Activated CD8-positive, alpha-beta T cell treated with anti-CD3 and anti-CD28 coated beads for 36 hours (primary cell): ENCODE measurements around the gene C17orf113. TPM values are rescaled to one million over a fixed set of nuclear protein-coding genes. Genes with fewer than 3 reads are reported as not detected.

Experiments
- ATAC-seq: fragments of 200-7000 bp; cut with Tn5 transposase; one replicate; pipeline ENCODE4 v1.10.0; 2021; ENCODE audit warnings: mild to moderate bottlenecking, moderate library complexity
- CTCF ChIA-PET: fragments of 350-600 bp; sonication (Branson Sonifier 250); formaldehyde crosslinking; loops from one replicate; lab custom pipeline; 2021; ENCODE audit warnings: antibody characterized with exemption; lab: Charles Lee
- POLR2A ChIA-PET: fragments of 350-600 bp; sonication (Branson Sonifier 250); formaldehyde crosslinking; loops from one replicate; lab custom pipeline; 2021; ENCODE audit warnings: antibody characterized with exemption; lab: Charles Lee
- DNase-seq: peaks from one replicate; pipeline ENCODE4 v3.0.0-alpha.2; 2020
- H3K27ac Mint-ChIP-seq: one replicate; pipeline ENCODE4 v1.8.0; 2021; ENCODE audit warnings: mild to moderate bottlenecking, mixed read lengths
- H3K27me3 Mint-ChIP-seq: one replicate; pipeline ENCODE4 v1.8.0; 2021; ENCODE audit warnings: mixed read lengths
- H3K36me3 Mint-ChIP-seq: one replicate; pipeline ENCODE4 v1.8.0; 2021; ENCODE audit warnings: low read depth, mixed read lengths
- H3K4me1 Mint-ChIP-seq: one replicate; pipeline ENCODE4 v1.8.0; 2021; ENCODE audit warnings: low read depth, mixed read lengths
- H3K4me3 Mint-ChIP-seq: one replicate; pipeline ENCODE4 v1.8.0; 2021; ENCODE audit warnings: mild to moderate bottlenecking, moderate library complexity, mixed read lengths
- H3K9me3 Mint-ChIP-seq: one replicate; pipeline ENCODE4 v1.8.0; 2021; ENCODE audit warnings: mixed read lengths
- intact Hi-C: fragments of 100-400 bp; cut with micrococcal nuclease; formaldehyde crosslinking; loops from one replicate; pipeline ENCODE4 v1.10.0; 2022
- total RNA-seq, 2 experiments: library from RNA; stranded (reverse); gene quantifications; one replicate each; pipeline ENCODE4 v1.2.3, GENCODE V29; 2021
- TF ChIP-seq, protein P1 (sequence below): fragments of 200-600 bp; IDR thresholded peaks from one replicate; pipeline ENCODE4 v1.8.0; 2022; ENCODE audit warnings: antibody characterized with exemption, mild to moderate bottlenecking

The C17orf113 gene
- total RNA-seq, 2 experiments from 2014 or later, result 0.72 to 0.77 TPM

DNA sequence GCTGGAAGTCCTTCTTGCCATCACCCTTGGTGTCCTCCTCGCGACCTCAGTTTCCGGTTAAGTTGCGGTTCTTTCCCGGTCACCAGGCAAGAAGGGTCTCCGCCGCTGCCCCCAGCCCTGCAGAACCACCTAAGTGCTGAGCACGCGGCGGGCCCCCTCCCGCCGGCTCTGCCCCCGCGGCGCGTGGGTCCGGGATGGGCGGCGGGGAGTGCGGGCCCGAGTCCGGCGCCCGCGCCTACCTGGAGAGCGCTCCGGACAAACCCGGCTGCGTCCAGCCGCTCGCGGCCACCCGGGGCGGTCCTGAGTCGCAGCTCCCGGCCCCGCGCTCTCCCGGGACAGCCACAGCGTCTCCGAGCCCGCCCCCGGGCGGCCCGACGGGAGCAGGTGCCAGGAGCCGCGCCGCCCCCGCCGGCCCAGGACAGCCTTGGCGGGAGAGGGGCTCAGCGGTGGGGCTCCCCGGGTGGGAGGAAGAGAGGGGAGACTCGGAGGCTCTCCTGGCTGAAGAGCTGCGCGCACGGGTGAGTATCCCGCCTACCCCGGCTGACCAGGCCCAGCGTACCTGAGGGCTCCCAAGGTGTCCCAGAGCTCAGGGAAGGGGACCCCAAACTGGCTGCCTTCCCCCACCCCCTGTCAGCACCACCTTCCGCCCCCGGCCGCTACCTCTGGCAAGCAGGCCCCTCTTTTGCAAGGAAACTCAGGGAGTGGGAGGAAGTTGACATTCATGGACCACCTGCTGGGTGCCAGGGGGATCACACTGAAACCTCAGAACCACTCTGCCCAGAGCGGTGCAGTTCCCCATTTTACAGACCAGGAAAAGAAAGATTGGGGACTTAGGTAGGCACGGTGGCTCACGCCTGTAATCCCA is 22.2 kb upstream of the C17orf113 start:
- peak; percentile 21 for DNase-seq
- peak; percentile 32 for ATAC-seq
- TF ChIP-seq, protein P1, sequence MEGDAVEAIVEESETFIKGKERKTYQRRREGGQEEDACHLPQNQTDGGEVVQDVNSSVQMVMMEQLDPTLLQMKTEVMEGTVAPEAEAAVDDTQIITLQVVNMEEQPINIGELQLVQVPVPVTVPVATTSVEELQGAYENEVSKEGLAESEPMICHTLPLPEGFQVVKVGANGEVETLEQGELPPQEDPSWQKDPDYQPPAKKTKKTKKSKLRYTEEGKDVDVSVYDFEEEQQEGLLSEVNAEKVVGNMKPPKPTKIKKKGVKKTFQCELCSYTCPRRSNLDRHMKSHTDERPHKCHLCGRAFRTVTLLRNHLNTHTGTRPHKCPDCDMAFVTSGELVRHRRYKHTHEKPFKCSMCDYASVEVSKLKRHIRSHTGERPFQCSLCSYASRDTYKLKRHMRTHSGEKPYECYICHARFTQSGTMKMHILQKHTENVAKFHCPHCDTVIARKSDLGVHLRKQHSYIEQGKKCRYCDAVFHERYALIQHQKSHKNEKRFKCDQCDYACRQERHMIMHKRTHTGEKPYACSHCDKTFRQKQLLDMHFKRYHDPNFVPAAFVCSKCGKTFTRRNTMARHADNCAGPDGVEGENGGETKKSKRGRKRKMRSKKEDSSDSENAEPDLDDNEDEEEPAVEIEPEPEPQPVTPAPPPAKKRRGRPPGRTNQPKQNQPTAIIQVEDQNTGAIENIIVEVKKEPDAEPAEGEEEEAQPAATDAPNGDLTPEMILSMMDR, result peak; percentile 47
- intact Hi-C loops, result no loop called here
- ChIA-PET CTCF (interaction anchor here (0.8 to 3.9 kb wide), 8 partner anchors 8 to 52 kb away, joined by 3 to 19 read pairs (median 5); partner anchors contain the start of genes NKIRAS2 and ZNF385C), POLR2A (interaction anchor here (0.7 to 1.7 kb wide), 11 partner anchors 13 to 505 kb away, joined by 3 to 6 read pairs (median 4); partner anchors contain the start of genes DHX58, DNAJC7, KCNH4 and PSMC3IP)
- Mint-ChIP-seq H3K27ac (peak overlapping the region; percentile 59), H3K4me3 (peak overlapping the region; percentile 72), H3K36me3 (no peaks in the 10 kb centered on the region), H3K27me3 (peaks cover 8% of the 10 kb centered on the region), H3K9me3 (no peaks in the 10 kb centered on the region), H3K4me1 (peaks cover 13% of the 10 kb centered on the region)

DNA sequence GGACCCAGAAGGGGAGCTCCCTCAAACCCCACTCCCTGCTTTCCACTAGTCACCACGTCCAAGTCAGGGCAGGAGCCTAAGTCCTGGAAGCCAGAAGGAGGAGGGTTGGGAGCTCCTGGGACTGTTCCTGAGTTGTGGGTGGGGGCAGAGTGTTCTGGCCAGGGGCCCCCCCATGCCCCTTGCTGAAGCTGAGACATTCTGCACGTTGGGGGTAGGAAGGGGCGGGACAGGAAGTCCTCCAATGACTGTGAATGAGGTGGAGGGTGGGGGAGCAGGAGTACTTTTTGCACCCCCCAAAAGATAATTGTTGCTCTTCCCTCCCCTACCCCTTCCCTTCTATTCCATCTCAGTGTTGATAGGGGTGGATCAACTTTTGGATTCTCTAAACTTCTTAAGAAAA is 21.4 kb upstream of the C17orf113 start:
- H3K4me3 Mint-ChIP-seq, result peak overlapping the region; percentile 72
- TF ChIP-seq, protein P1, result no peak
- intact Hi-C loops, result no loop called here
- peaks cover 13% of the 10 kb centered on the region for H3K4me1 Mint-ChIP-seq
- peak; percentile 50 for ATAC-seq
- peak overlapping the region; percentile 52 for H3K27ac Mint-ChIP-seq
- DNase-seq, result peak; percentile 54
- no peaks in the 10 kb centered on the region for H3K36me3 Mint-ChIP-seq
- H3K9me3 Mint-ChIP-seq, result no peaks in the 10 kb centered on the region
- ChIA-PET CTCF (interaction anchor here (1.0 to 3.9 kb wide), 8 partner anchors 8 to 52 kb away, joined by 3 to 19 read pairs (median 5); partner anchors contain the start of gene NKIRAS2), POLR2A (interaction anchor here (0.7 to 1.7 kb wide), 10 partner anchors 13 to 505 kb away, joined by 3 to 6 read pairs (median 4); partner anchors contain the start of genes DHX58, DNAJC7, PSMC3IP and ZNF385C)
- H3K27me3 Mint-ChIP-seq, result peaks cover 8% of the 10 kb centered on the region

DNA sequence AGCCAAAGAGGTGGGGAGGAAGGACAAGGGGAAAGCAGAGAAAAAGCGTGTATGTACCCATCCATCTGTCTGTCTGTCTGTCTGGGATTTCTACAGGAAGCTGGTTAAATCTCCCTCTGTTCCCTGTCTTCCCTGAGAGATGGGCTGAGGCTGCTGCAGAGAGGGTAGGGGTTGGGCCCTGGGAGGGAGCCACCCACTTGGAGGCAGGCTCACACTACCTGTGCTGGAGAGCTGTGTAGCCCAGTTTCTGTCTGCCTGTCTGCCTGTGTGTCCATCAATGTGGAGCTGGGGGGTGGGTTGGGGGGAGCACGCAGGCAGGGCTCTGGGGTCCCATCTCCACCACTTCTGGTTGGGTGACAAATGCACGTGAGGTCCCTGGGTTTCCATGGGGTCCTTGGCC is 18.6 kb upstream of the C17orf113 start:
- Mint-ChIP-seq H3K9me3 (no peaks in the 10 kb centered on the region), H3K27ac (no peak overlapping the region), H3K27me3 (peaks cover 7% of the 10 kb centered on the region), H3K36me3 (no peaks in the 10 kb centered on the region), H3K4me1 (peaks cover 23% of the 10 kb centered on the region), H3K4me3 (no peak overlapping the region)
- DNase-seq, result no peak
- CTCF ChIA-PET, result interaction anchor here (2.1 to 6.0 kb wide), 4 partner anchors 13 to 52 kb away, joined by 11 to 72 read pairs (median 26); partner anchors contain the start of genes KAT2A and ZNF385C
- intact Hi-C loops, result no loop called here
- ATAC-seq, result no peak
- POLR2A ChIA-PET, result no interaction called here
- TF ChIP-seq, protein P1, result no peak

DNA sequence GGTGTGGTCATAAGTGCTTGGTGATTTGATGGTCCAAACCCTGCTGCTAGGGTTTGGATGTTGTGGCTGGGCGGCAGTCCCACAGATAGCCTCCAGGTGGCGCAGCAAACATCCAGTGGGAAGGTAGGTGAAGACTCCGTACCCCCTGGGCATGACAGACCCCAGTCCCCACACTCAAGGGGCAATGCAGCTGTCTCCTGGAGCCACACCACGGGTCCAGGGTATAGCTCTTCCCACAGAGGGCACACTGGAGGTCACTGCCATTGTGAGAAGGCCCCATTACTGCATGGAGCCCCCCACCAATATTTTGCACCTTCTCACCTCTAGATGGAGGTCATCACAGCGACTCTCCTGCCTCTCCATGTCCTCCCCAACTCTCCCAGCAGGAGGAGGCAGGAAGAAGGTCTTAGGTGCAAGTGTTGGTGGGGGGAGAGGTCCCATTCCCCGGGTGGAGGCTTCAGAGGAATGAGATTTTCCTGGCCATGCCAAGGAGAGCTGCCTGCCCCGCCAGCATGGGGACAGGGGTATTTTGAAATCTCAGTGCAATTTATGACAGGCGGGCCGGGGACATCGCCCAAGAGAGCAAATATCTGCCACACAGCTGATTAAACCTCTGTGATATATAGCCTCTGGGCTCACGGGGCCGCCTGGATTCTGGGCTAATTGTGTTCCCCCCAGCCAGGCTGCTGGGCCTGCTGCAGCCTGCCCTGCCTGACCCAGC is 17.1 kb upstream of the C17orf113 start:
- Mint-ChIP-seq H3K27me3 (peaks cover 2% of the 10 kb centered on the region), H3K36me3 (no peaks in the 10 kb centered on the region), H3K4me1 (peaks cover 30% of the 10 kb centered on the region), H3K9me3 (no peaks in the 10 kb centered on the region), H3K4me3 (no peak overlapping the region), H3K27ac (no peak overlapping the region)
- ChIA-PET POLR2A (interaction anchor here (0.7 to 1.4 kb wide), 3 partner anchors 36 to 336 kb away, joined by 3 to 5 read pairs (median 3); partner anchors contain the start of gene DHX58), CTCF (interaction anchor here (0.7 to 6.0 kb wide), 23 partner anchors 9 to 339 kb away, joined by 3 to 72 read pairs (median 6); partner anchors contain the start of genes DHX58, DNAJC7, KAT2A and KCNH4)
- peak; percentile 43 for ATAC-seq
- TF ChIP-seq, protein P1, result peak; percentile 90
- peak; percentile 84 for DNase-seq
- intact Hi-C loops, result loop anchor here (2.0 kb wide), 1 partner anchor 49 kb away; no protein-coding TSS in a partner anchor
